GM18909 (cell line): Measurements from ENCODE around the gene CARMIL1.

Source experiments
- ATAC-seq: cut with Tn5 transposase; IDR thresholded peaks from one replicate; pipeline ENCODE4 v1.9.1; 2021; ENCODE audit warnings: mild to moderate bottlenecking; ENCODE audit not compliant: unreplicated experiment, poor library complexity

The CARMIL1 gene

GRCh38 chr6:25458485-25458884 lies 179.3 kb downstream of the CARMIL1 start:
- no peak for ATAC-seq

DNA sequence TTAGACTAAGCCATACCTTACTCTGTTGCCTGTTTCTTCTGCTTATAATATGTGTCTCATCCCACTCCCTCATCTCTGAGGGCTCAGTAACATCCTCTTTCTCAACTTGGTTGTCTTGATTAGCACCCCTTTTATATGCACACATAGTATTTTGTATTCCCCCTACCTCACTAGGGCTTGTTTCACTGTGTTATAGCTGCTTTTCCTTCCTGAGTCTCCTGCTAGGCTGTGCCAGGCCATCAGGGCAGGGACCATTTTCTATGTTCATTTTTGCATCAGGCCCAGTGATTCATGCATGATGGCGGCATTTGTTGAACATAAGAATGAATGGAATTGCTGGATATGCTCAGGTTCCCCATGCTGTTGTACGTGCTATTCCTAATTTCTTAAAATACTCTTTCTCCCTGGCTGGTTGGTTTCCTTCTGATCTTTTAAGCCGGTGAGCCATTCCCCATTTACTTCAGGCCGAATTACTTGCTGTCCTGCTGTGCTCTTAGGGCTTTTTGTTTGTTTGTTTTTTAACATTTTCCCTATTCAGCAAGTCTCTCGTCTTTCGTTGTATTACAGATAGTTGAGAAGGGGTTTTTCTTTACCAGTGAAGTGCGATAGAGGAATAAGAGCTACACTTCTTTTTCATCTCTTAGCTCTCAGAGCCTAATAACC lies 183.2 kb downstream of the CARMIL1 start:
- ATAC-seq: no peak

GRCh38 chr6:25463441-25463840 lies 184.3 kb downstream of the CARMIL1 start:
- no peak for ATAC-seq

DNA sequence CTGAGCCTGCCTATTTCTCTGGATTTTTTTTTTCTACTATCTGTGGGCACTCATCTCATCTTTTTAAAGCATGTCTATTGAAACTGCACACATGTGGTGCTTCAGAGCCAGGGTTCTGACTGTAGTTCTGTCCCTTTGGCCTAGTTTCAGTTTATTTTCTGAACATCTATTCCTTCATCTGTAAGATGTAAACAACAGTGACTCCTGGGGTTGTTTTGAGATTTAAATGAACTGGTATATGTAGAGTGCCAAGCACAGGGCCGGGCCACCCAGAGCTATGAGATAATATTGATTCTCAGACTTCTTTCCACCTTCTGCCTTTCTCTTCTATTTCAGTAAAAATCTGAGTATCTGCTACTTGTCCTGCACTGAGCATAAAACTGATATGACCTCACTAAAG lies 185.1 kb downstream of the CARMIL1 start:
- ATAC-seq: no peak

- no peak for ATAC-seq
These were observed 186.8 kb downstream of the CARMIL1 start for GRCh38 chr6:25465941-25466340.

GRCh38 chr6:25468881-25469280 lies 189.7 kb downstream of the CARMIL1 start:
- ATAC-seq: no peak

- ATAC-seq: no peak
These were observed 190.7 kb downstream of the CARMIL1 start for GRCh38 chr6:25469797-25470388.

DNA sequence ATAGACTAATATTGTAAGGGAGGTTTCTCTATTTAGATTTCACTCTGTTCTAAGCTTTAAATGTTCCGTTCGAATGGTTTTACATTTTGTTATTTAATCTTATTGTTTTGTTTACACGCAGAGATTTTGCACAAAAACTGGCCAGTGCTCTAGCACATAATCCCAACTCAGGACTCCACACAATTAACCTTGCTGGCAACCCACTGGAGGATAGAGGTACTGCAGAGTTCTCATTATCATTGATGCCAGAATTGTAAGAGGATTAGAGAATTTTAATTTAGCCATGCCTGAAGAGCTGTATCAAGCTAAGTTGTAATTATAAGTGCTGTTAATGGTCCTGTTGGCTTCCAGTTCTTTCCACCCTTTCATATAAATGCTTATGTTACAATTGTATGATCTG lies 193.1 kb downstream of the CARMIL1 start:
- ATAC-seq: no peak

DNA sequence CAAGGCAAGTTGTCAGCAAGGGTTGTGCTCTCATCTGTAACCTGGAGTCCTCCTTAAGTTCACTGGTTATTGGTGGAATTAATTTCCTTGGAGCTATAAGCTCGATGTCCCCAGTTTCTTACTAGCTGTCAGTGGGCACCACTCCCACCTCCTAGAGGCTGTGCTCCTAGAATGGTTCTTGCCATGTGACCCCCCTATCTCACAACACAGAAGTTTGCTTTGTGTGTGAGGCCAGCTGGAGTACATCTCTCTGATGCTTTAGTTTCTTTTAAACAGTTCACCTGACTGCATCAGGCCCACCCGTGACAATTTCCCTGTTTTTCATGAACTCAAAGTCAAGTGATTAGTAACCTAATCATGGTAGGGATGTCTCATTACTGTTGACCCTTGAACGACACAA lies 193.7 kb downstream of the CARMIL1 start:
- ATAC-seq: no peak

DNA sequence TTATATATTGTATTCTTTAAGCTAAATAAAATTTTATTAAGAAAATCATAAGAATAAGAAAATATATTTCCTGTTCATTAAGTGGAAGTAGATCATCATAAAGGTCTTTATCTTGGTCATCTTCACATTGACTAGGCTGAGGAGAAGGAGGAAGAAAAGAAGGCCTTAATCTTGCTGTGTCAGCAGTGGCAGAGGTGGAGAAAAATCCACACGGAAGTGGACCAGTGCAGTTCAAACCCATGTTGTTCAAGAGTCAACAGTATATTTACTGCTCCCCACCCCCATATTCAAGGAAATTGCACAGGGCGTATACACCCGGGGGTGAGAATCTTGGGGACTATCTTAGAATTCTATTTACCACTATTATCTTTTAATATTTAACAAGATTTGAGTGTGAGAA lies 194.3 kb downstream of the CARMIL1 start:
- no peak for ATAC-seq

DNA sequence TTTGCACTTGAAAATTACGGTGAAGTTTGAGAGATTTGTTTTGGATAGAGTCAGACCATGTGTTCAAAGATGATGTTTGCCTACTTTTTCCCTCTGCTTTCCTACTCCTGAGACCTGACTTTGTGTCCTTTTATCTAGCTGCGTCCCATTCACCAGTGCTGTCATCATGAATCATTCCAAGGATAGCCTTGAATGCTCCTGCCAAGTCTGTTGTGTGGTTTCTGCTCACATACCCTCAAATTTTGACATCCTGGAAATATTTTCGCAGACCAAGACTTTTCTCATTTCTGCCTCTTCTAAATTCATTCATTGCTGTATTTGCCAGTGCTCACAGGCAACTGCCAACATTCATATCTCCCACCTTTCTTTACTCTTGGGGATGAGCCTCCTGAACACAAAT lies 197.0 kb downstream of the CARMIL1 start:
- ATAC-seq: no peak

DNA sequence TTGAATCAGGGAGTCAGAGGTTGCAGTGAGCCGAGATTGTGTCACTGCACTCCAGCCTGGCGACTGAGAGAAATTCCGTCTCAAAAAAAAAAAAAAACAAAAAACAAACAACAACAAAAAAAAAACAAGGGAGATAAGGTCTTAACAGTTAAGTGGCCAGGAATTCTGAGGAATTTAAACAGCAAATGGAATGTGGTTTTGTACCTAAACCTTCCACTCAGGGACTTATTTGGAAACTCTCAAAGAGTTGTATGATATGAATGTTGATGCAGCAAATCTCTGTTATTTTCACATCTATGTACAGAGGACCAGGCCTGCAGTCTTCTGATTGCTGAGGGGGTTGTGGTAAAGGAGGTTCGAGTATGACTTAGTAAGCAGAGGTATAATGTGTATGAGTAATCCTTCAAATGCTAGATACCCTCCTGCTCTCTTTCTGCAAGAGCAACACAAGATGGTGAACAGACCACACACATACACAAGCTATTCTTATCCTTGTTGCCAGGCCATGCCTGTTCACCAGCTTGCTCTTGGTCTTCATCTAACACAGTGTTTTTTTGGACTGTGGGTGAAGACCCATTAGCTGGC lies 197.9 kb downstream of the CARMIL1 start:
- ATAC-seq: no peak

DNA sequence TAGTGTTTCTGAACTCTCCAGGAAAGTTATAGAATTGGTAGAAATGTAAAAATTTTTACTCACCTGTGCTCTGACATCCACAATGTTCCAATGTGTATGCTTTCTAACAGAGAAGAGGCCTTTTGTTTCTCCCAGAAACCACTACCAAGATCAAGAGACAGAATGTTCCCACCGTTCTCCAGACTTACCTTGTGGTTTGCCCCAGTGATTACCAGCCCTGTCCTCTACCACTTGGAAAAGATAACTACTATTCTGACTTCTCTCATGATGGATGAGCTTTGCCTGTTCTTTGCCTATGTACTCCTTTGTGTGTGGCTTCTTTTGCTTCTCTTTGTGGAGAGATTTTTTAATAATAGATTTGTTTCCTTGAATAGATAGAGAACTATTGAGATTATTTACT lies 199.8 kb downstream of the CARMIL1 start:
- no peak for ATAC-seq

DNA sequence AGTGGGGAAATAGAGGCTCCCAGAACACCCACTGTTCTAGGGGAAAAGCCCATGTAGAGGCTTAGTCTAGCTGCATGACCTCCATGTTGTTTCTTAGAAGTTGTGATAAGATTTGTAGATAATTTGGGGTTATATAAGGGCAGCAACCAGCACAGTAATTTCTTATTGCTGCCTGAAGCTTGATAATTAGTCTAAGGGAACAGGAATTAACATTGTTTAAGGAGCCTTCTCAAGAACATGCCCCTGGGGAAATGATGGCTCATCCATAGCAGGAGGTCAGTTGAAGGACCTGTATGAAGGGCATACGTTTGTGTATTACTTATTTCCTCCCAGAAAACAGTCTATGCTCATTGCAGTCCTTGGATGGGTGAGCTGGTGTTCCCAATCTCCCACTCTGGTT lies 202.1 kb downstream of the CARMIL1 start:
- no peak for ATAC-seq

DNA sequence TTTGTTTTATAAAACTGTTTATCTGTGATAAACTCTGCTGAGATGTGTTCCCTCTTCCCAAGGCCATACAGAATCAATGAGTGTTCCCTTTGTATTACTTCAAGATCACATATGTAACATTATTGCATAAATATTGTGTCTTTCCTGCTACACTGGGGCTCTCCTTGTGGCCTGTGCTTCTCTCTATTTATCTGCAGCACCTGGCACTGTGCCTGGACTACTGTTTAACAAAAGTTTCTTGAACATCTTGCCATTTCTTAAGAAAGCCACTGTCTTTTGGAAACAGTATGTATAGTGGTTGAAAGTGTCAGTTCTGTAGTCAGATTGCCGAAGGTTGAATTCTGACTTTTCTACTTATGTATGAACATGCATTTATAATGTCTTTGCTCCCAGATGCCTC lies 203.8 kb downstream of the CARMIL1 start:
- no peak for ATAC-seq

DNA sequence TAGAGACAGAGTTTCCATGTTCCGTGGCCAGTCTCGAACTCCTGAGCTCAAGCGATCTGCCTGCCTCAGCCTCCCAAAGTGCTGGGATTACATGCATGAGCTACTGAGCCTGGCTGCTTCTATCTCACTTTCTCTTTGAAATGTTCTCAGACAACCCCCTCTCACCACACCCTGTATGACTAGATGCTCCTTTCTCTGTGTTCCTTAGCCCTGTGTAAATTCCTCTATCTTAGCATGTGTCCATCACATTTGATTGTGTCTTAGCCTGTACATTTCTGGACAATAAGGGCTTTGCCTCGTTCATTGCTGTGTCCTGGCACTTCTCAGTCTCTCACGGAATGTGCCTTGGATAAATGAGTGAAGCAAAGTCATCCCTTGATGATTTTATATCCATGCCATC lies 204.8 kb downstream of the CARMIL1 start:
- ATAC-seq: no peak

DNA sequence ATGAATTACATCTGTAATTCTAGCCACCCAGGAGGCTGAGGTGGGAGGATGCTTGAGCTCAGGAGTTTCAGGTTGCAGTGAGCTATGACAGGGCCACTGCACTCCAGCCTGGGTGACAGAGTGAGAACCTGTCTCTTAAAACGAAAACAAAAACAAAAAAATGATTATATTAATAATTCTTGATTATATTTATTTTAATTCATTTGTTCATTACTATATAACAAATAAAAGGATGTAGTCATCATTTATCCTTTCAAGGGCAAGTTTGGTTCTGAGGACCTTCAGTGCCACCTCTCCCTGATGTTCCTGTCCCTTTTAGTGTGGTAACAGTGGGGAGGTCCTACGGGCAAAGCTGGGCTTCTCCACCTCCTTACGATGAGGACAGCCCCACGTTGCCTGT lies 205.7 kb downstream of the CARMIL1 start:
- no peak for ATAC-seq

GRCh38 chr6:25485821-25486534 lies 206.8 kb downstream of the CARMIL1 start:
- ATAC-seq: no peak

DNA sequence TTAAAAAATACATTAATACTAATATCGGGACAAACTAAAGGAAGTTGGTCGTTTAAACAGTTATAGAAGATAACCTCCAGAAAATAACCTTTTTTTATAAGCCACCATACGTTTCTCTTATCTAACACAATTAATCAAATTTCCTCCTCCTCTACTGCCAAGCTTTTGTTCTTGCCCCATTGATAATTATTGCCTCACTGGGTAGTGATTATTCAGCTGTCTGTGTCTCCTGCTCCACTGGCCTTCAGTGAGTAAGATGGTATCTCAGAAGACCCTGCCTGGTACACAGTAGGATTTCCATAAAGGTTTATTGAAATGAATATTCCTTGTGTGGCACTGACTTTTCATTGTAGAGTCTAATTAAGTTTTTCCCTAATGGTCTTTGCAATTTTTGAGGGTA lies 207.4 kb downstream of the CARMIL1 start:
- ATAC-seq: no peak

- ATAC-seq: no peak
These were observed 207.8 kb downstream of the CARMIL1 start for GRCh38 chr6:25487012-25487411.

GRCh38 chr6:25488156-25488555 lies 209.0 kb downstream of the CARMIL1 start:
- no peak for ATAC-seq
